ENCODE measurements around the gene BCAS3.

Gene BCAS3

GRCh38 chr17:61323909-61324868 lies 646.5 kb downstream of the BCAS3 start:
- no peak overlapping the region for H3K9ac ChIP-seq (ENCODE audit: low read length)

GRCh38 chr17:61324950-61325349 lies 647.3 kb downstream of the BCAS3 start:
- H3K9ac ChIP-seq (ENCODE audit: low read length), result no peak overlapping the region
- no peaks in the 10 kb centered on the region for H3K27me3 ChIP-seq (ENCODE audit: control insufficient read depth in 1 of 2, insufficient read depth in 2 of 2, low read length in 2 of 2)
- no peaks in the 10 kb centered on the region for H3K36me3 ChIP-seq (ENCODE audit: insufficient read depth, low read length)
- no peak overlapping the region for H3K27ac ChIP-seq (ENCODE audit: low read depth, low read length)
- no peaks in the 10 kb centered on the region for H3K4me1 ChIP-seq (ENCODE audit: insufficient read depth, low read length)
- no peak overlapping the region for H3K4me3 ChIP-seq (ENCODE audit: low read depth in 1 of 2, low read length in 2 of 2)
- H3K9me3 ChIP-seq (ENCODE audit: low read length), result no peaks in the 10 kb centered on the region

More at GRCh38 chr17:61323909-61324868, 646.5 kb downstream of the BCAS3 start:
- no peaks in the 10 kb centered on the region for H3K36me3 ChIP-seq (ENCODE audit: insufficient read depth, low read length)
- no peaks in the 10 kb centered on the region for H3K9me3 ChIP-seq (ENCODE audit: low read length)
- H3K4me1 ChIP-seq (ENCODE audit: insufficient read depth, low read length), result no peaks in the 10 kb centered on the region
- no peaks in the 10 kb centered on the region for H3K27me3 ChIP-seq (ENCODE audit: control insufficient read depth in 1 of 2, insufficient read depth in 2 of 2, low read length in 2 of 2)
- no peak overlapping the region for H3K4me3 ChIP-seq (ENCODE audit: low read depth in 1 of 2, low read length in 2 of 2)
- no peak overlapping the region for H3K27ac ChIP-seq (ENCODE audit: low read depth, low read length)

- Histone ChIP-seq H3K9ac (ENCODE audit: low read length) (no peak overlapping the region), H3K9me3 (ENCODE audit: low read length) (no peaks in the 10 kb centered on the region), H3K36me3 (ENCODE audit: insufficient read depth, low read length) (no peaks in the 10 kb centered on the region), H3K4me3 (ENCODE audit: low read depth in 1 of 2, low read length in 2 of 2) (no peak overlapping the region), H3K4me1 (ENCODE audit: insufficient read depth, low read length) (no peaks in the 10 kb centered on the region), H3K27me3 (ENCODE audit: control insufficient read depth in 1 of 2, insufficient read depth in 2 of 2, low read length in 2 of 2) (no peaks in the 10 kb centered on the region), H3K27ac (ENCODE audit: low read depth, low read length) (no peak overlapping the region)
Measured at GRCh38 chr17:61325382-61326073, 647.9 kb downstream of the BCAS3 start.

- Histone ChIP-seq H3K4me3 (ENCODE audit: low read depth in 1 of 2, low read length in 2 of 2) (no peak overlapping the region), H3K9me3 (ENCODE audit: low read length) (no peaks in the 10 kb centered on the region), H3K27me3 (ENCODE audit: control insufficient read depth in 1 of 2, insufficient read depth in 2 of 2, low read length in 2 of 2) (no peaks in the 10 kb centered on the region), H3K4me1 (ENCODE audit: insufficient read depth, low read length) (no peaks in the 10 kb centered on the region), H3K27ac (ENCODE audit: low read depth, low read length) (no peak overlapping the region), H3K9ac (ENCODE audit: low read length) (no peak overlapping the region), H3K36me3 (ENCODE audit: insufficient read depth, low read length) (no peaks in the 10 kb centered on the region)
Measured at GRCh38 chr17:61326330-61326729, 648.7 kb downstream of the BCAS3 start.

- Histone ChIP-seq H3K27ac (ENCODE audit: low read depth, low read length) (no peak overlapping the region), H3K9ac (ENCODE audit: low read length) (no peak overlapping the region), H3K36me3 (ENCODE audit: insufficient read depth, low read length) (no peaks in the 10 kb centered on the region), H3K27me3 (ENCODE audit: control insufficient read depth in 1 of 2, insufficient read depth in 2 of 2, low read length in 2 of 2) (no peaks in the 10 kb centered on the region), H3K4me3 (ENCODE audit: low read depth in 1 of 2, low read length in 2 of 2) (no peak overlapping the region), H3K4me1 (ENCODE audit: insufficient read depth, low read length) (no peaks in the 10 kb centered on the region), H3K9me3 (ENCODE audit: low read length) (no peaks in the 10 kb centered on the region)
Measured at GRCh38 chr17:61328351-61328750, 650.7 kb downstream of the BCAS3 start.

- Histone ChIP-seq H3K27me3 (ENCODE audit: control insufficient read depth in 1 of 2, insufficient read depth in 2 of 2, low read length in 2 of 2) (no peaks in the 10 kb centered on the region), H3K9ac (ENCODE audit: low read length) (no peak overlapping the region), H3K36me3 (ENCODE audit: insufficient read depth, low read length) (no peaks in the 10 kb centered on the region), H3K4me1 (ENCODE audit: insufficient read depth, low read length) (no peaks in the 10 kb centered on the region), H3K4me3 (ENCODE audit: low read depth in 1 of 2, low read length in 2 of 2) (no peak overlapping the region), H3K27ac (ENCODE audit: low read depth, low read length) (no peak overlapping the region), H3K9me3 (ENCODE audit: low read length) (no peaks in the 10 kb centered on the region)
Measured at GRCh38 chr17:61330174-61331150, 652.8 kb downstream of the BCAS3 start.

- no peaks in the 10 kb centered on the region for H3K4me1 ChIP-seq (ENCODE audit: insufficient read depth, low read length)
- H3K27me3 ChIP-seq (ENCODE audit: control insufficient read depth in 1 of 2, insufficient read depth in 2 of 2, low read length in 2 of 2), result no peaks in the 10 kb centered on the region
- no peaks in the 10 kb centered on the region for H3K36me3 ChIP-seq (ENCODE audit: insufficient read depth, low read length)
- H3K27ac ChIP-seq (ENCODE audit: low read depth, low read length), result no peak overlapping the region
- no peak overlapping the region for H3K4me3 ChIP-seq (ENCODE audit: low read depth in 1 of 2, low read length in 2 of 2)
- no peak overlapping the region for H3K9ac ChIP-seq (ENCODE audit: low read length)
- no peaks in the 10 kb centered on the region for H3K9me3 ChIP-seq (ENCODE audit: low read length)
Measured at GRCh38 chr17:61331178-61331577, 653.5 kb downstream of the BCAS3 start.

GRCh38 chr17:61331886-61332285 lies 654.2 kb downstream of the BCAS3 start:
- no peak overlapping the region for H3K27ac ChIP-seq (ENCODE audit: low read depth, low read length)

GRCh38 chr17:61333136-61333535 lies 655.5 kb downstream of the BCAS3 start:
- peaks cover 6% of the 10 kb centered on the region for H3K4me1 ChIP-seq (ENCODE audit: insufficient read depth, low read length)
- no peaks in the 10 kb centered on the region for H3K36me3 ChIP-seq (ENCODE audit: insufficient read depth, low read length)
- no peaks in the 10 kb centered on the region for H3K27me3 ChIP-seq (ENCODE audit: control insufficient read depth in 1 of 2, insufficient read depth in 2 of 2, low read length in 2 of 2)
- no peak overlapping the region for H3K9ac ChIP-seq (ENCODE audit: low read length)
- H3K4me3 ChIP-seq (ENCODE audit: low read depth in 1 of 2, low read length in 2 of 2), result no peak overlapping the region
- H3K27ac ChIP-seq (ENCODE audit: low read depth, low read length), result no peak overlapping the region
- H3K9me3 ChIP-seq (ENCODE audit: low read length), result no peaks in the 10 kb centered on the region

More at GRCh38 chr17:61331886-61332285, 654.2 kb downstream of the BCAS3 start:
- Histone ChIP-seq H3K27me3 (ENCODE audit: control insufficient read depth in 1 of 2, insufficient read depth in 2 of 2, low read length in 2 of 2) (no peaks in the 10 kb centered on the region), H3K9me3 (ENCODE audit: low read length) (no peaks in the 10 kb centered on the region), H3K4me1 (ENCODE audit: insufficient read depth, low read length) (no peaks in the 10 kb centered on the region), H3K4me3 (ENCODE audit: low read depth in 1 of 2, low read length in 2 of 2) (no peak overlapping the region), H3K9ac (ENCODE audit: low read length) (no peak overlapping the region), H3K36me3 (ENCODE audit: insufficient read depth, low read length) (no peaks in the 10 kb centered on the region)

GRCh38 chr17:61334673-61335072 lies 657.0 kb downstream of the BCAS3 start:
- no peak overlapping the region for H3K9ac ChIP-seq (ENCODE audit: low read length)
- peaks cover 6% of the 10 kb centered on the region for H3K4me1 ChIP-seq (ENCODE audit: insufficient read depth, low read length)
- no peaks in the 10 kb centered on the region for H3K27me3 ChIP-seq (ENCODE audit: control insufficient read depth in 1 of 2, insufficient read depth in 2 of 2, low read length in 2 of 2)
- no peaks in the 10 kb centered on the region for H3K9me3 ChIP-seq (ENCODE audit: low read length)
- no peaks in the 10 kb centered on the region for H3K36me3 ChIP-seq (ENCODE audit: insufficient read depth, low read length)
- no peak overlapping the region for H3K4me3 ChIP-seq (ENCODE audit: low read depth in 1 of 2, low read length in 2 of 2)
- no peak overlapping the region for H3K27ac ChIP-seq (ENCODE audit: low read depth, low read length)
